Ramos (cell line): ENCODE data around the gene ACTL8.
"Not testable (repeated sequence)": the region's sequence is repeated elsewhere in the genome, so short reads cannot be mapped to it uniquely, and the experiment has no call there.

Experiments
- in situ Hi-C: fragments of 300-500 bp; cut with MboI; formaldehyde crosslinking; loops from one replicate; pipeline ENCODE4 v1.14.3; 2022; ENCODE audit warnings: low sequenced_read_pairs; ENCODE audit not compliant: unreplicated experiment

Gene ACTL8

GRCh38 chr1:17733661-17734060 lies 21.5 kb upstream of the ACTL8 start:
- in situ Hi-C loops: no loop called here

GRCh38 chr1:17734609-17735008 lies 20.5 kb upstream of the ACTL8 start:
- in situ Hi-C loops: no loop called here

GRCh38 chr1:17735348-17735747 lies 19.8 kb upstream of the ACTL8 start:
- in situ Hi-C loops: no loop called here

GRCh38 chr1:17735793-17736192 lies 19.3 kb upstream of the ACTL8 start:
- in situ Hi-C loops: no loop called here

- in situ Hi-C loops: no loop called here
Observed at GRCh38 chr1:17736625-17737024, 18.5 kb upstream of the ACTL8 start.

GRCh38 chr1:17739050-17739449 lies 16.1 kb upstream of the ACTL8 start:
- in situ Hi-C loops: no loop called here

- in situ Hi-C loops: no loop called here
Observed at GRCh38 chr1:17741052-17741451, 14.1 kb upstream of the ACTL8 start.

- in situ Hi-C loops: no loop called here
Observed at GRCh38 chr1:17742583-17742982, 12.6 kb upstream of the ACTL8 start.

GRCh38 chr1:17743008-17743647 lies 12.0 kb upstream of the ACTL8 start:
- in situ Hi-C loops: no loop called here

- in situ Hi-C loops: no loop called here
Observed at GRCh38 chr1:17743925-17744324, 11.2 kb upstream of the ACTL8 start.

GRCh38 chr1:17744666-17745478 lies 10.3 kb upstream of the ACTL8 start:
- in situ Hi-C loops: no loop called here

- in situ Hi-C loops: no loop called here
Observed at GRCh38 chr1:17745479-17745955, 9.6 kb upstream of the ACTL8 start.

GRCh38 chr1:17746281-17746680 lies 8.9 kb upstream of the ACTL8 start:
- in situ Hi-C loops: not testable (repeated sequence)

GRCh38 chr1:17746920-17747319 lies 8.2 kb upstream of the ACTL8 start:
- in situ Hi-C loops: no loop called here

- in situ Hi-C loops: no loop called here
Observed at GRCh38 chr1:17750333-17750732, 4.8 kb upstream of the ACTL8 start.

- in situ Hi-C loops: no loop called here
Observed at GRCh38 chr1:17752356-17752755, 2.8 kb upstream of the ACTL8 start.

GRCh38 chr1:17757426-17757825 lies 2.3 kb downstream of the ACTL8 start:
- in situ Hi-C loops: no loop called here

GRCh38 chr1:17759114-17759513 lies 4.0 kb downstream of the ACTL8 start:
- in situ Hi-C loops: no loop called here

- in situ Hi-C loops: no loop called here
Observed at GRCh38 chr1:17762313-17762712, 7.2 kb downstream of the ACTL8 start.

GRCh38 chr1:17763417-17763816 lies 8.3 kb downstream of the ACTL8 start:
- in situ Hi-C loops: no loop called here

GRCh38 chr1:17763995-17764394 lies 8.9 kb downstream of the ACTL8 start:
- in situ Hi-C loops: no loop called here

GRCh38 chr1:17764591-17764990 lies 9.5 kb downstream of the ACTL8 start:
- in situ Hi-C loops: no loop called here
